Effector memory CD4-positive, alpha-beta T cell (primary cell): Measurements from ENCODE around the gene SLITRK3.
"Not testable (repeated sequence)": the region's sequence is repeated elsewhere in the genome, so short reads cannot be mapped to it uniquely, and the experiment has no call there.

Experiments used
- DNase-seq, 3 donors: peaks; one replicate each; pipeline ENCODE4 v3.0.0-alpha.2; 2020
- H3K27ac ChIP-seq: 2 replicates; pipeline ENCODE4 v1.7.0; 2013; ENCODE audit warnings: mild to moderate bottlenecking, low read length, moderate library complexity; ENCODE audit not compliant: insufficient read depth, poor library complexity, severe bottlenecking
- H3K27me3 ChIP-seq: replicated peaks from 2 replicates; pipeline ENCODE4 v1.7.0; 2013; ENCODE audit warnings: mild to moderate bottlenecking, low read length; ENCODE audit not compliant: insufficient read depth, control insufficient read depth, poor library complexity, severe bottlenecking
- H3K36me3 ChIP-seq: 2 replicates; pipeline ENCODE4 v1.7.0; 2013; ENCODE audit warnings: mild to moderate bottlenecking, low read length, moderate library complexity; ENCODE audit not compliant: control insufficient read depth, insufficient read depth
- H3K4me1 ChIP-seq: 2 replicates; pipeline ENCODE4 v1.7.0; 2013; ENCODE audit warnings: low read length, mild to moderate bottlenecking; ENCODE audit not compliant: control insufficient read depth, insufficient read depth, poor library complexity, severe bottlenecking
- H3K4me3 ChIP-seq: 2 replicates; pipeline ENCODE4 v1.7.0; 2013; ENCODE audit warnings: low read length, low read depth, mild to moderate bottlenecking; ENCODE audit not compliant: insufficient read depth, poor library complexity, severe bottlenecking
- H3K9me3 ChIP-seq: 2 replicates; pipeline ENCODE4 v1.7.0; 2013; ENCODE audit warnings: mild to moderate bottlenecking, low read length, moderate library complexity; ENCODE audit not compliant: control insufficient read depth

The SLITRK3 gene

GRCh38 chr3:165156757-165157420 lies 39.3 kb downstream of the SLITRK3 start:
- Histone ChIP-seq H3K4me3 (no peak overlapping the region), H3K27me3 (no peaks in the 10 kb centered on the region), H3K27ac (no peak overlapping the region), H3K9me3 (no peaks in the 10 kb centered on the region), H3K4me1 (no peaks in the 10 kb centered on the region), H3K36me3 (no peaks in the 10 kb centered on the region)
- DNase-seq, result no peak

GRCh38 chr3:165148876-165149441 lies 47.2 kb downstream of the SLITRK3 start:
- Histone ChIP-seq H3K4me3 (no peak overlapping the region), H3K27me3 (no peaks in the 10 kb centered on the region), H3K36me3 (no peaks in the 10 kb centered on the region), H3K27ac (no peak overlapping the region), H3K9me3 (no peaks in the 10 kb centered on the region), H3K4me1 (no peaks in the 10 kb centered on the region)
- DNase-seq, result no peak

- Histone ChIP-seq H3K27me3 (no peaks in the 10 kb centered on the region), H3K9me3 (no peaks in the 10 kb centered on the region), H3K36me3 (no peaks in the 10 kb centered on the region), H3K27ac (no peak overlapping the region), H3K4me1 (no peaks in the 10 kb centered on the region), H3K4me3 (no peak overlapping the region)
- no peak for DNase-seq
These were observed 51.9 kb downstream of the SLITRK3 start for GRCh38 chr3:165144271-165144670.

- H3K4me3 ChIP-seq, H3K36me3 ChIP-seq, DNase-seq, H3K9me3 ChIP-seq, H3K4me1 ChIP-seq, H3K27me3 ChIP-seq, H3K27ac ChIP-seq: not testable (repeated sequence)
These were observed 56.3 kb downstream of the SLITRK3 start for GRCh38 chr3:165139918-165140317.
